Stimulated activated CD8-positive, alpha-beta memory T cell treated with anti-CD3 and anti-CD28 coated beads, Interleukin-4, amount 100 ng/mL, for 48 hours (primary cell): ENCODE measurements around the gene RPS6KA2.

Experiments used
- DNase-seq: peaks from one replicate; pipeline ENCODE4 v3.0.0-alpha.2; 2020

RPS6KA2 gene

GRCh38 chr6:166633732-166634535 is 6.9 kb upstream of the RPS6KA2 start:
- no peak for DNase-seq

- no peak for DNase-seq
These were observed 5.7 kb upstream of the RPS6KA2 start for GRCh38 chr6:166632731-166633130.

GRCh38 chr6:166630462-166630861 is 3.4 kb upstream of the RPS6KA2 start:
- no peak for DNase-seq

- no peak for DNase-seq
These were observed 2.6 kb upstream of the RPS6KA2 start for GRCh38 chr6:166629628-166630027.

- DNase-seq: peak; percentile 57
These were observed 1.1 kb upstream of the RPS6KA2 start for GRCh38 chr6:166627875-166628801.

- peak; percentile 48 for DNase-seq
These were observed 646 bp downstream of the RPS6KA2 start for GRCh38 chr6:166626177-166627032.

GRCh38 chr6:166625356-166625755 is 1.7 kb downstream of the RPS6KA2 start:
- DNase-seq: no peak

- DNase-seq: no peak
These were observed 2.8 kb downstream of the RPS6KA2 start for GRCh38 chr6:166624275-166624674.

- no peak for DNase-seq
These were observed 3.7 kb downstream of the RPS6KA2 start for GRCh38 chr6:166623318-166623717.

- no peak for DNase-seq
These were observed 5.9 kb downstream of the RPS6KA2 start for GRCh38 chr6:166621114-166621540.

GRCh38 chr6:166620478-166621113 is 6.5 kb downstream of the RPS6KA2 start:
- no peak for DNase-seq

GRCh38 chr6:166619912-166620311 is 7.1 kb downstream of the RPS6KA2 start:
- no peak for DNase-seq

- DNase-seq: no peak
These were observed 7.9 kb downstream of the RPS6KA2 start for GRCh38 chr6:166618866-166619761.

GRCh38 chr6:166618251-166618650 is 8.8 kb downstream of the RPS6KA2 start:
- DNase-seq: no peak

GRCh38 chr6:166617359-166617758 is 9.7 kb downstream of the RPS6KA2 start:
- DNase-seq: no peak

- DNase-seq: no peak
These were observed 10.5 kb downstream of the RPS6KA2 start for GRCh38 chr6:166616261-166617238.

- no peak for DNase-seq
These were observed 11.8 kb downstream of the RPS6KA2 start for GRCh38 chr6:166615059-166615770.

GRCh38 chr6:166614589-166614988 is 12.5 kb downstream of the RPS6KA2 start:
- DNase-seq: no peak

- no peak for DNase-seq
These were observed 12.9 kb downstream of the RPS6KA2 start for GRCh38 chr6:166614171-166614583.
